Heart left ventricle (tissue), 16 donors: Measurements from ENCODE around the gene RNF141. TPM values are rescaled to one million over a fixed set of nuclear protein-coding genes. Genes with fewer than 3 reads are reported as not detected.

Experiments used
- ATAC-seq, 4 donors: fragments of 200-7000 bp; cut with Tn5 transposase; one replicate each; pipeline ENCODE4 v1.9.1; 2020 to 2022; ENCODE audit warnings: moderate library complexity in 4 of 4, mild to moderate bottlenecking in 3 of 4, moderate number of reproducible peaks in 1 of 4
- DNase-seq, 5 donors: peaks; one replicate each; pipeline ENCODE4 v3.0.0-alpha.2; 2020
- H3K27ac ChIP-seq, 12 donors: fragments of 200-600 bp; sonication (generic) in 4 of 12; one replicate each; pipeline versions ENCODE4 v1.5.0 to v1.8.0; 2016 to 2022; ENCODE audit warnings: mild to moderate bottlenecking in 2 of 12
- H3K27me3 ChIP-seq, 9 donors: fragments of 200-600 bp; sonication (generic) in 2 of 9; one replicate each; pipeline versions ENCODE4 v1.5.1 to v1.8.0; 2016 to 2022; ENCODE audit warnings: mild to moderate bottlenecking in 3 of 9
- H3K36me3 ChIP-seq, 9 donors: fragments of 200-600 bp; sonication (generic) in 2 of 9; one replicate each; pipeline versions ENCODE4 v1.5.0 to v1.8.0; 2018 to 2022; ENCODE audit warnings: mild to moderate bottlenecking in 2 of 9
- H3K4me1 ChIP-seq, 12 donors: fragments of 200-600 bp; sonication (generic) in 4 of 12; one replicate each; pipeline versions ENCODE4 v1.5.0 to v1.8.0; 2016 to 2022; ENCODE audit warnings: mild to moderate bottlenecking in 3 of 12
- H3K4me3 ChIP-seq, 12 donors: fragments of 200-600 bp; sonication (generic) in 4 of 12; one replicate each; pipeline versions ENCODE4 v1.5.0 to v1.8.0; 2017 to 2022; ENCODE audit warnings: mild to moderate bottlenecking in 9 of 12, moderate library complexity in 4 of 12
- H3K9me3 ChIP-seq, 12 donors: fragments of 200-600 bp; sonication (generic) in 4 of 12; one replicate each; pipeline versions ENCODE4 v1.5.0 to v1.8.0; 2016 to 2022; ENCODE audit warnings: mild to moderate bottlenecking in 1 of 12
- CTCF ChIP-seq, 12 donors: fragments of 200-600 bp; sonication (generic) in 4 of 12; IDR thresholded peaks; one replicate each; pipeline versions ENCODE4 v1.5.0 to v1.8.0; 2018 to 2022; ENCODE audit warnings: antibody characterized with exemption in 12 of 12, mild to moderate bottlenecking in 5 of 12
- POLR2A ChIP-seq, 2 donors: fragments of 450-650 bp; IDR thresholded peaks; one replicate each; pipeline ENCODE4 v1.6.1; 2017; ENCODE audit warnings: antibody characterized with exemption in 2 of 2, mild to moderate bottlenecking in 2 of 2, moderate library complexity in 2 of 2
- WGBS, 4 donors: extraction: QIAGEN DNeasy Blood & Tissue Kit in 2 of 4; methylation state at CpG; one replicate each; pipeline versions ENCODE4 v1.1.5 to v1.1.7; 2013 to 2018; 5-methylcytosine and 5-hydroxymethylcytosine counted together
- intact Hi-C, 10 donors: fragments of 100-400 bp; cut with DNase I; formaldehyde crosslinking; loops; one replicate each; pipeline versions ENCODE4 v1.11.1 to v1.14.2; 2022
- polyA plus RNA-seq, 2 donors: library from polyadenylated mRNA; stranded (reverse); fragments of 200-250 nt; gene quantifications; one replicate each; pipeline ENCODE4 v1.2.3, GENCODE V29; 2013
- total RNA-seq, 9 donors: library from RNA; depleted of rRNA in 2 of 9; stranded (reverse); fragments of >200 nt in 2 of 9; fragmentation: NEBNext Ultra II Directional in 3 of 9; extraction: Animal tissue kit (Norgen Biotek cat#: 25700) in 3 of 9; gene quantifications; one replicate each; pipeline versions ENCODE4 v1.1.0 to v1.2.4, GENCODE V29; 2016 to 2023
- donor health status: ischemic (EF 13 %, LVEDD 7.1; RV severe dilation, severe dysfunction).
- donor health status: healthy with polysubstance abuse.
- donor health status: DM: no; HTN: yes; CAD: no.
- donor health status: DM: no; HTN: no; CAD: no.
- donor health status: ischemic (EF 25% LVEDD 6.9; RV normal size, moderate dysfunction).
- donor health status: ischemic (EF 25% LVEDD 5.7; RV mildly dilated, moderate dysfunction).
- donor health status: healthy.
- donor health status: DM: yes; HTN: yes; CAD: no.
- donor health status: ischemic (EF 35%, LVEDD 5.7; RV mildly dilated, moderate dysfunction).
- donor health status: nonischemic (EF 11% LVEDD 7.7; RV severe dilation, severe dysfunction).
- donor health status: DM: yes; HTN: yes; CAD: no.
- donor health status: PGD.
- donor health status: ischemic (EF 29% LVEDD 5.4; RV normal size, mild dysfunction).
- donor health status: nonischemic (EF 23%, LVEDD 6.1; RV moderate dilation, normal function).

RNF141 gene
- total and polyA plus RNA-seq, 11 donors: 7.8 to 42.8 (median 30.7) TPM

GRCh38 chr11:10496296-10496936, 44.6 kb downstream of the RNF141 start:
- no peak for TF ChIP-seq CTCF (IDR thresholded peaks at IDR 0.05)
- TF ChIP-seq POLR2A (IDR thresholded peaks at IDR 0.05): no peak
- ATAC-seq (no peak), DNase-seq (no peak)
- Histone ChIP-seq H3K36me3 (peaks cover 0 to 92% (median 0%) of the 10 kb centered on the region in 9 donors), H3K4me1 (peaks cover 0 to 3% (median 0%) of the 10 kb centered on the region in 12 donors), H3K9me3 (no peaks in the 10 kb centered on the region), H3K27ac (no peak overlapping the region), H3K4me3 (no peak overlapping the region), H3K27me3 (no peaks in the 10 kb centered on the region)
- intact Hi-C loops: loop anchor here in 1 of 10 donors (10.0 kb wide), 1 partner anchor 92 kb away; no protein-coding TSS in a partner anchor
- WGBS, 4 donors: 95 to 100% (median 96%) methylated on average over 4 of the region's 4 CpGs

- Histone ChIP-seq H3K36me3 (peaks cover 0 to 87% (median 0%) of the 10 kb centered on the region in 9 donors), H3K4me3 (no peak overlapping the region)
These were observed 45.6 kb downstream of the RNF141 start for GRCh38 chr11:10495464-10495786.

GRCh38 chr11:10494636-10495463, 46.1 kb downstream of the RNF141 start:
- intact Hi-C loops: loop anchor here in 1 of 10 donors (10.0 kb wide), 1 partner anchor 90 kb away; no protein-coding TSS in a partner anchor
- peaks cover 0 to 81% (median 0%) of the 10 kb centered on the region in 9 donors for H3K36me3 ChIP-seq

More at GRCh38 chr11:10495464-10495786, 45.6 kb downstream of the RNF141 start:
- WGBS, 4 donors: 94 to 99% (median 98%) methylated on average over 7 to 8 of the region's 8 CpGs
- TF ChIP-seq POLR2A (IDR thresholded peaks at IDR 0.05) (no peak), CTCF (IDR thresholded peaks at IDR 0.05) (no peak)
- Histone ChIP-seq H3K27ac (no peak overlapping the region), H3K27me3 (no peaks in the 10 kb centered on the region), H3K9me3 (no peaks in the 10 kb centered on the region), H3K4me1 (peaks cover 0 to 13% (median 6%) of the 10 kb centered on the region in 12 donors)
- ATAC-seq (no peak), DNase-seq (no peak)
- intact Hi-C loops: loop anchor here in 1 of 10 donors (10.0 kb wide), 1 partner anchor 91 kb away; no protein-coding TSS in a partner anchor

More at GRCh38 chr11:10494636-10495463, 46.1 kb downstream of the RNF141 start:
- Histone ChIP-seq H3K27ac (no peak overlapping the region), H3K4me1 (peaks cover 0 to 19% (median 6%) of the 10 kb centered on the region in 12 donors), H3K4me3 (no peak overlapping the region), H3K27me3 (no peaks in the 10 kb centered on the region), H3K9me3 (no peaks in the 10 kb centered on the region)
- TF ChIP-seq POLR2A (IDR thresholded peaks at IDR 0.05) (no peak), CTCF (IDR thresholded peaks at IDR 0.05) (no peak)
- ATAC-seq (no peak), DNase-seq (no peak)
- 93 to 95% (median 94%) methylated on average over 14 of the region's 14 CpGs for WGBS, 4 donors
